Duodenal mucosa (tissue), 2 donors: ENCODE data around the gene GIT1.
"Not testable (repeated sequence)": the region's sequence is repeated elsewhere in the genome, so short reads cannot be mapped to it uniquely, and the experiment has no call there.

ENCODE experiments used
- H3K27ac ChIP-seq: one replicate; pipeline ENCODE4 v1.7.0; 2013; ENCODE audit warnings: low read depth, low read length
- H3K27me3 ChIP-seq, 2 donors: one replicate each; pipeline ENCODE4 v1.7.0; 2013; ENCODE audit warnings: low read length in 2 of 2, control low read depth in 1 of 2; ENCODE audit not compliant: insufficient read depth in 2 of 2, control insufficient read depth in 1 of 2
- H3K36me3 ChIP-seq, 2 donors: one replicate each; pipeline ENCODE4 v1.7.0; 2013; ENCODE audit warnings: low read length in 2 of 2, control low read depth in 1 of 2; ENCODE audit not compliant: insufficient read depth in 2 of 2, control insufficient read depth in 1 of 2
- H3K4me1 ChIP-seq, 2 donors: one replicate each; pipeline ENCODE4 v1.7.0; 2013; ENCODE audit warnings: low read length in 2 of 2, control low read depth in 1 of 2; ENCODE audit not compliant: insufficient read depth in 2 of 2, control insufficient read depth in 1 of 2
- H3K4me3 ChIP-seq, 2 donors: one replicate each; pipeline ENCODE4 v1.7.0; 2013; ENCODE audit warnings: low read length in 2 of 2, low read depth in 1 of 2
- H3K9ac ChIP-seq, 2 donors: one replicate each; pipeline ENCODE4 v1.7.0; 2013; ENCODE audit warnings: low read length in 2 of 2, low read depth in 1 of 2
- H3K9me3 ChIP-seq, 2 donors: one replicate each; pipeline ENCODE4 v1.7.0; 2013; ENCODE audit warnings: low read length in 2 of 2, control low read depth in 1 of 2; ENCODE audit not compliant: control insufficient read depth in 1 of 2

The GIT1 gene

GRCh38 chr17:29566473-29567303 lies 22.8 kb downstream of the GIT1 start, which contains the start of gene ABHD15:
TSS of gene ABHD15 (minus strand) at chr17:29567037. CDS start at chr17:29566966, 71 bp downstream.
- peaks cover 15 to 16% of the 10 kb centered on the region in 2 donors for H3K36me3 ChIP-seq
- peaks cover 18 to 64% of the 10 kb centered on the region in 2 donors for H3K4me1 ChIP-seq

GRCh38 chr17:29565643-29566472 lies 23.6 kb downstream of the GIT1 start:
- H3K4me3 ChIP-seq: peak overlapping the region; percentile 73 to 86
- no peaks in the 10 kb centered on the region for H3K9me3 ChIP-seq
- peaks cover 16 to 18% of the 10 kb centered on the region in 2 donors for H3K36me3 ChIP-seq
- H3K27ac ChIP-seq: peak overlapping the region; percentile 73
- peaks cover 23 to 63% of the 10 kb centered on the region in 2 donors for H3K4me1 ChIP-seq
- H3K27me3 ChIP-seq: no peaks in the 10 kb centered on the region
- H3K9ac ChIP-seq: peak overlapping the region; percentile 55 to 79

More at GRCh38 chr17:29566473-29567303, 22.8 kb downstream of the GIT1 start, which contains the start of gene ABHD15:
- Histone ChIP-seq H3K9me3 (no peaks in the 10 kb centered on the region), H3K4me3 (peak within 1 kb of the TSS; percentile 86 to 87), H3K27me3 (no peaks in the 10 kb centered on the region), H3K27ac (peak within 1 kb of the TSS; percentile 84), H3K9ac (peak within 1 kb of the TSS; percentile 65 to 96)

GRCh38 chr17:29563816-29564215 lies 25.6 kb downstream of the GIT1 start:
- H3K4me3 ChIP-seq: no peak overlapping the region
- no peaks in the 10 kb centered on the region for H3K27me3 ChIP-seq
- peaks cover 16 to 52% of the 10 kb centered on the region in 2 donors for H3K4me1 ChIP-seq
- no peaks in the 10 kb centered on the region for H3K9me3 ChIP-seq
- peak overlapping the region in 1 of 2 donors; percentile 15 for H3K9ac ChIP-seq
- H3K36me3 ChIP-seq: peaks cover 14 to 21% of the 10 kb centered on the region in 2 donors
- H3K27ac ChIP-seq: no peak overlapping the region

- Histone ChIP-seq H3K36me3 (peaks cover 14 to 21% of the 10 kb centered on the region in 2 donors), H3K9ac (peak overlapping the region in 1 of 2 donors; percentile 18), H3K9me3 (no peaks in the 10 kb centered on the region), H3K27me3 (no peaks in the 10 kb centered on the region), H3K4me3 (no peak overlapping the region), H3K4me1 (peaks cover 17 to 51% of the 10 kb centered on the region in 2 donors), H3K27ac (no peak overlapping the region)
Measured at GRCh38 chr17:29562615-29563014, 26.8 kb downstream of the GIT1 start.

GRCh38 chr17:29561554-29562517 lies 27.6 kb downstream of the GIT1 start:
- Histone ChIP-seq H3K27me3 (no peaks in the 10 kb centered on the region), H3K36me3 (peaks cover 14 to 21% of the 10 kb centered on the region in 2 donors), H3K9me3 (no peaks in the 10 kb centered on the region), H3K4me1 (peaks cover 22 to 58% of the 10 kb centered on the region in 2 donors), H3K9ac (no peak overlapping the region), H3K27ac (no peak overlapping the region), H3K4me3 (peak overlapping the region in 1 of 2 donors; percentile 23)

GRCh38 chr17:29560316-29560715 lies 29.1 kb downstream of the GIT1 start:
- Histone ChIP-seq H3K36me3 (peaks cover 14 to 21% of the 10 kb centered on the region in 2 donors), H3K27me3 (no peaks in the 10 kb centered on the region), H3K27ac (no peak overlapping the region), H3K9me3 (no peaks in the 10 kb centered on the region), H3K9ac (no peak overlapping the region), H3K4me3 (peak overlapping the region in 1 of 2 donors; percentile 24), H3K4me1 (peaks cover 18 to 55% of the 10 kb centered on the region in 2 donors)

GRCh38 chr17:29559640-29560039 lies 29.8 kb downstream of the GIT1 start:
- peaks cover 20 to 50% of the 10 kb centered on the region in 2 donors for H3K4me1 ChIP-seq
- no peaks in the 10 kb centered on the region for H3K27me3 ChIP-seq
- H3K4me3 ChIP-seq: no peak overlapping the region
- H3K36me3 ChIP-seq: peaks cover 14 to 21% of the 10 kb centered on the region in 2 donors
- H3K9me3 ChIP-seq: no peaks in the 10 kb centered on the region
- H3K9ac ChIP-seq: no peak overlapping the region
- no peak overlapping the region for H3K27ac ChIP-seq

GRCh38 chr17:29558139-29558538 lies 31.3 kb downstream of the GIT1 start:
- peaks cover 14 to 21% of the 10 kb centered on the region in 2 donors for H3K36me3 ChIP-seq
- not testable (repeated sequence) for H3K4me3 ChIP-seq, H3K9me3 ChIP-seq, H3K9ac ChIP-seq, H3K27me3 ChIP-seq, H3K27ac ChIP-seq
- peaks cover 14 to 42% of the 10 kb centered on the region in 2 donors for H3K4me1 ChIP-seq

- H3K27me3 ChIP-seq: no peaks in the 10 kb centered on the region
- H3K4me3 ChIP-seq: no peak overlapping the region
- H3K9ac ChIP-seq: no peak overlapping the region
- H3K9me3 ChIP-seq: no peaks in the 10 kb centered on the region
- H3K27ac ChIP-seq: no peak overlapping the region
- H3K36me3 ChIP-seq: peaks cover 13 to 19% of the 10 kb centered on the region in 2 donors
- H3K4me1 ChIP-seq: peaks cover 14 to 38% of the 10 kb centered on the region in 2 donors
Measured at GRCh38 chr17:29557739-29558116, 31.7 kb downstream of the GIT1 start.
